ENCODE data around the gene CIB2. TPM values are rescaled to one million over a fixed set of nuclear protein-coding genes. Genes with fewer than 3 reads are reported as not detected.

CIB2 gene
- total and polyA plus RNA-seq, 7 donors: 2.4 to 18.0 (median 6.0) TPM

- Histone ChIP-seq H3K27me3 (ENCODE audit: insufficient read depth in 3 of 3, low read length in 2 of 3) (no peaks in the 10 kb centered on the region), H3K4me1 (no peaks in the 10 kb centered on the region), H3K27ac (no peak overlapping the region), H3K4me3 (no peak overlapping the region), H3K9me3 (no peaks in the 10 kb centered on the region), H3K36me3 (ENCODE audit: insufficient read depth in 1 of 2, low read depth in 1 of 2) (no peaks in the 10 kb centered on the region)
- 89 to 95% (median 93%) methylated on average over 12 of the region's 12 CpGs for WGBS, 3 donors
- no peak for TF ChIP-seq CTCF (IDR thresholded peaks at IDR 0.05)
- DNase-seq (no peak), ATAC-seq (no peak)
- intact Hi-C loops (cut with DNase I): no loop called here
Observed at GRCh38 chr15:78104566-78105475, 26.4 kb downstream of the CIB2 start.

- H3K27ac ChIP-seq: no peak overlapping the region
Observed at GRCh38 chr15:78104119-78104479, 27.1 kb downstream of the CIB2 start.

GRCh38 chr15:78103406-78104118 lies 27.7 kb downstream of the CIB2 start:
- WGBS, 3 donors: 83 to 87% (median 85%) methylated on average over 12 of the region's 12 CpGs
- Histone ChIP-seq H3K36me3 (ENCODE audit: insufficient read depth in 1 of 2, low read depth in 1 of 2) (no peaks in the 10 kb centered on the region), H3K27ac (no peak overlapping the region), H3K4me1 (no peaks in the 10 kb centered on the region), H3K9me3 (no peaks in the 10 kb centered on the region), H3K27me3 (ENCODE audit: insufficient read depth in 3 of 3, low read length in 2 of 3) (no peaks in the 10 kb centered on the region), H3K4me3 (no peak overlapping the region)
- ATAC-seq (no peak), DNase-seq (no peak)
- intact Hi-C loops (cut with DNase I): no loop called here
- TF ChIP-seq CTCF (IDR thresholded peaks at IDR 0.05): no peak

More at GRCh38 chr15:78104119-78104479, 27.1 kb downstream of the CIB2 start:
- Histone ChIP-seq H3K27me3 (ENCODE audit: insufficient read depth in 3 of 3, low read length in 2 of 3) (no peaks in the 10 kb centered on the region), H3K9me3 (no peaks in the 10 kb centered on the region), H3K4me3 (no peak overlapping the region), H3K36me3 (ENCODE audit: insufficient read depth in 1 of 2, low read depth in 1 of 2) (no peaks in the 10 kb centered on the region), H3K4me1 (no peaks in the 10 kb centered on the region)
- DNase-seq (no peak), ATAC-seq (no peak)
- intact Hi-C loops (cut with DNase I): no loop called here
- no peak for TF ChIP-seq CTCF (IDR thresholded peaks at IDR 0.05)
- 90 to 94% (median 93%) methylated on average over 4 of the region's 4 CpGs for WGBS, 3 donors

- intact Hi-C loops (cut with DNase I): no loop called here
- no peak for DNase-seq
- Histone ChIP-seq H3K4me3 (no peak overlapping the region), H3K4me1 (no peaks in the 10 kb centered on the region), H3K9me3 (no peaks in the 10 kb centered on the region), H3K36me3 (ENCODE audit: insufficient read depth in 1 of 2, low read depth in 1 of 2) (no peaks in the 10 kb centered on the region), H3K27ac (no peak overlapping the region), H3K27me3 (ENCODE audit: insufficient read depth in 3 of 3, low read length in 2 of 3) (no peaks in the 10 kb centered on the region)
- WGBS, 3 donors: 85 to 88% (median 88%) methylated on average over 6 of the region's 6 CpGs
- no peak for ATAC-seq
- no peak for TF ChIP-seq CTCF (IDR thresholded peaks at IDR 0.05)
Observed at GRCh38 chr15:78102741-78103140, 28.5 kb downstream of the CIB2 start.

Measured in psoas muscle (tissue), 8 donors.